DMS79 (cell line): ENCODE data around the gene SEL1L.
"Not testable (repeated sequence)": the region's sequence is repeated elsewhere in the genome, so short reads cannot be mapped to it uniquely, and the experiment has no call there.

Experiments
- DNase-seq: peaks from one replicate; lab custom pipeline; 2025; lab: John Stamatoyannopoulos, UW

Gene SEL1L

DNA sequence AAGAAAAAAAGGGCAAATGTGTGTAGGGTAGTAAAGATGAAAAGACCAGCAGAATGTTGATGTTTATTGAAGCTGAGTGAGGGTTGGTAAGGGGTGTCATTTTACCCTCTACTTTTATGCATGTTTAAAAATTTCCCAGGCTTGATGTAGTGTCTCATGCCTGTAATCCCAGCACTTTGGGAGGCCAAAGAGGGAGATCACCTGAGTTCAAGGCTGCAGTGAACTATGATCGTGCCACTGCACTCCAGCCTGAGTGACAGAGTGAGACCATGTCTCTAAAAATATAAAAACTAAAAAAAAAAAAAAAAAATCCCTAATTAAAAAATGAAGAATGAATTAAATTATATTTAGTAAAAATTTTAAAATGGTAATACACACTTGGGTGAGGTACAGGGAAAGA, 8.5 kb downstream of the SEL1L start:
- DNase-seq: no peak

DNA sequence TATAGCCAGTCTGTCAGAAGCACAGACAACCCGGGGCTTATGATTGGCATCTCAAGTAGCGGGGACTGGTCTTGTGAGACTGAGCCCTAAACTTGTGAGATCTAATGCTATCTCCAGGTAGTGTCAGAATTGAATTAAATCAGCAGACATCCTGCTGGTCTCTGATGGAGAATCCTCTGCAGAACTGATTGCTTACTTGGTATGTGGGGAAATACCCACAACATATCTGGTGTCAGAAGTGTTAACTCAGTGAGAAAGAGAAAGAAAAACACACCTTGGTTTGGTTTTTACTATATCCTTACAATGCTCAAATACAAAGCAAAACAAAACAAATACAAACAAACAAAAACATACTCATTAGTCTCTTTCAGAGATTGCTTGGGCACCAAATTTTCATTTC, 10.0 kb downstream of the SEL1L start:
- DNase-seq: no peak

DNA sequence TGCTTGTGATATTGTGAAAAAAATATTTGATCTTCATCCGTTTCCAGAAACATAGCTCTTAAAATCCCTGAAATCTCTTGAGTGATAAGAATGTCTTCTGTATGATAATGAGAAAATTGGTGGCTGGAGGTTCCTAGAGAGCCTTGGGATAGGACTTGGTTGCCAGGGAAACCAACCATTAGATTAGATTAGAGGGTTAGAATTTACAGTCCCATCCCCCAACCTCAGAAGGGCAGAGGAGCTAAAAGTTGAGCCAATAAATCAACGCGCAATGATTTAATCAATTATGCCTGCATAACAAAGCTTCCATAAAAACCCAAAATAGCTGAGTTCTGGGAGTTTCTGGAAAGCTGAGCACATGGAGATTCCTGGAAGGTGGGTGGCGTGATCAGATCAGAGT, 10.6 kb downstream of the SEL1L start:
- no peak for DNase-seq

DNA sequence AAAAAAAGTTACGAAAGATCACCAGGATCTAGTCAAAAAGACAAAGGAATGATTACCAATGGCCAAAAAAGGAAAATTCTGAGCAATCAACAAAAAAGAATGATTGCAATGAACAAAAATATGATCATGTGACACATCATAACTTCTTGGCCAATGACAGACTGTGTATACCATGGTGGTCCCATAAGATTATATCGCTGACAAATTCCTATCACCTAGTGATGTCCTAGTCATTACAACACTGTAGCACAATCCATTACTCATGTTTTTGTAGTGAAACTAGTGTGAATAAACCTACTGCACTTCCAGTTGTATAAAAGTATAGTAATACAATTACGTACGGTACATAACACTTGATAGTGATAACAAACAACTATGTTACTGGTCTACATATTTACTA, 12.3 kb downstream of the SEL1L start:
- DNase-seq: no peak

DNA sequence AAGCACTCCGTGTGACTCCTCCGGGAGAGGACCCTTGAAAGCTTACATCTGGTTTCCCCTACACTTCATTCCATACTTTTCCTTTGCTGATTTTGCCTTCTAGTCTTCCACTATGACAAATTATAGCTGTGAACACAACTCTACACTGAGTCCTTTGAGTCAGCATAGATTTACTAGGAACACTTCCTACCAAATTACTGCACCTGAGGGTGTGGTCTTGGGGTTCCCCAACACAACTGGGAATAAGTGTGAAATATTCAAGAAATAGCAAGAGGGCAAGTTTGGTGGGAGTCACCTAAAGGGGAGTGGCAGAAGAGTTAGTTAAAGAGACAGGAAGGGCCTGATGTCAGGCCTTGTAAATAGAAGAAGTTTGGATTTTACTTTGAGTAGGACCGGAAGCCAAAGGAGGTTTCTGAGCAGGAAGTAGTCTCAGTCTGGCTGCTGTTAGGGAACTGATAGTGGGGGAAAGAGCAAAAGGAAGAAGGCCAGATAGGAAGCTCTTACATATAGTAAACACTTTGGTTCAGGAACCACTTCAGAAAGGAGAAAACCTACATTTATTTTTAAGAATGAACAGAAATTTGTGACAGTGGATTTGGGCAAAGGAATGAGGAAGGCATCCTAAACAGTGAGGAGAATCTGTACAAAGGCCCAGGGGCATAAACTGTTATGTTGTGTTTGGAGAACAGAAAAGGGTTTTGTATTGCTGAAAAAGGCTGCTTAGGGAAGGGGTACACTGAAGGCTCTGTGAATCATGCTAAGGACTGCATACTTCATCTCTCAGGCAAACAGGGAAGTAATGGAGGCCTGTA, 14.2 kb downstream of the SEL1L start:
- DNase-seq: no peak

DNA sequence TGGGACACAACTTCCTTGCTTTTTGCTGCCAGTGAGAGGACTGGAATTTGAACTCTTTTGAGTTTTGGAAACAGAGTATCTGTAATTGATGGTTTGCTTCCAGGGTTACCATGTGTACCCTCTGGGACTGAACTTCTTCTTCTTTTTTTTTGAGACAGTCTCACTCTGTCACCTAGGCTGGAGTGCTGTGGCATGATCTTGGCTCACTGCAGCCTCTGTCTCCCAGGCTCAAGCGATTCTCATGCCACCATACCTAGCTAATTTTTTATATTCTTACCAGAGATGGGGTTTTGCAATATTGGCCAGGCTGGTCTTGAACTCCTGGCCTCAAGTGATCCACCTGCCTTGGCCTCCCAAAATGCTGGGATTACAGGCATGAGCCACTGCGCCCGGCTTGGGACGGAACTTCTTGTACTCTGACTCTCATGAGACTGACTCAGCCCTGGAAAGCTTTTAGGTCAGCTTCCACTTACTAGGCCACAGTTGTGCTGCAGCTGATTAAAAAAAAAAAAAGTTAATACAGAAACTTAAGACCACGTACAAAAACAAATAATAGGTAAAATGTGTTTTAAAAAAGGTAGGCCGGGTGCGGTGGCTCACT, 15.8 kb downstream of the SEL1L start:
- DNase-seq: no peak

DNA sequence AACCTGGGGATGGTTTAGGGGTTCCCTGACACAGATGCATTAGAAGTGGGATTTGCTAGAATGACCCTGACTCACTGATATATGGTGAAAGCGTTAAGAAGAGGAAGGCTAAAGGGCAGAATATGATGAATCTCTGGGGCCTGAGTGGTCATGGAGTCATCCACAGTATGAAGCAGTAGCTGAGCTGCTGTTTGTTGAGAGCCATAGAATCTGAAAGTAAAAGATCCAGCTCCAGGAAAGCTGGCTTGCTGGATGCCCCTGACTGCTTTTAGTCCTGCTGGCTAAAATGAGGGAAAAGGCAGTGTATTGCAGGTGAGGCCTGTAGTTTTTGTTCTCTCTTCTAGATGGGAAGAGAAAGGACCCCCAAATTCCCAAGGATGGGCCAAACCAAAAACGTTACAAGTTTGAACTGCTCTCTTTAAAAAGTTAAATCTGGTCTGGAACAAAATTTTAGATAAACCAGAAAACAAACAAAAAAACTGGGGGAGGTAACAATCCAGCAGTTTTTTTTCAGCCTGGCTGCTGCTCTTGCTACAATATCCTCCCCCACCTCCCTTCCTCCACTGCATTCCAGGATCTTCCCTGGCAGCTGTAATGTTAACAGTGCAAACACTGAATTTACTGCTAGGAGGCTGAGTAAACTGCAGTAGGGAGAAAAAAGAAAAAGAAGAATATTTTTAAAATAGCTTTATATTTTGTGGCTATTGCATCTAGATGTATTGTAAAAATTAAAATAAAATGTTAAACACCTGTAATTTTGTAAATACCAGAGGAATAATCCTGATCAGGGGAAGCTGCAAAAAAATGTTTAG, 16.5 kb downstream of the SEL1L start:
- DNase-seq: no peak

DNA sequence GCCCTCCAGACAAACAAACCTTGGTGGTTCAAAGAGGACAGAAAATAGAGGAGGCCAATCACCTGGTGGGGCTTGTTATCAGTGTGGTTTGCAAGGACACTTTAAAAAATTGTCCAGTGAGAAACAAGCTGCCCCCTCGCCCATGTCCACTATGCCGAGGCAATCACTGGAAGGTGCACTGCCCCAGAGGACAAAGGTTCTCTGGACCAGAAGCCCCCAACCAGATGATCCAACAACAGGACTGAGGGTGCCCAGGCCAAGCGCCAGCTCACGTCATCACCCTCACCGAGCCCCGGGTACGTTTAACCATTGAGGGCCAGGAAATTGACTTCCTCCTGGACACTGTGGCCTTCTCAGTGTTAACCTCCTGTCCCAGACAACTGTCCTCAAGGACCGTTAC, 17.7 kb downstream of the SEL1L start:
- DNase-seq: not testable (repeated sequence)

DNA sequence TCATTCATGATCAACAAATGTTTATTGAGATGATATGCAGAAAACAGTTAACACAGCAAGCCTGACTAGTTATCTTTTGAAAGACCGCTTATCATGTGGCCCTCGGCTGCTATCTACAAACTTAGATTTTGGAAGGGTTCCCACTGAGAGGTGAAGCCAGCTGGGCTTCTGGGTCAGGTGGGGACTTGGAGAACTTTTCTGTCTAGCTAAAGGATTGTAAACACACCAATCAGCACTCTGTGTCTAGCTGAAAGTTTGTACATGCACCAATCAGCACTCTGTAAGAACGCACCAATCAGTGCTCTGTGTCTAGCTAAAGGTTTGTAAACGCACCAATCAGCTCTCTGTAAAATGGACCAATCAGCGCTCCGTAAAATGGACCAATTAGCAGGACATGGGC, 20.8 kb downstream of the SEL1L start:
- not testable (repeated sequence) for DNase-seq

DNA sequence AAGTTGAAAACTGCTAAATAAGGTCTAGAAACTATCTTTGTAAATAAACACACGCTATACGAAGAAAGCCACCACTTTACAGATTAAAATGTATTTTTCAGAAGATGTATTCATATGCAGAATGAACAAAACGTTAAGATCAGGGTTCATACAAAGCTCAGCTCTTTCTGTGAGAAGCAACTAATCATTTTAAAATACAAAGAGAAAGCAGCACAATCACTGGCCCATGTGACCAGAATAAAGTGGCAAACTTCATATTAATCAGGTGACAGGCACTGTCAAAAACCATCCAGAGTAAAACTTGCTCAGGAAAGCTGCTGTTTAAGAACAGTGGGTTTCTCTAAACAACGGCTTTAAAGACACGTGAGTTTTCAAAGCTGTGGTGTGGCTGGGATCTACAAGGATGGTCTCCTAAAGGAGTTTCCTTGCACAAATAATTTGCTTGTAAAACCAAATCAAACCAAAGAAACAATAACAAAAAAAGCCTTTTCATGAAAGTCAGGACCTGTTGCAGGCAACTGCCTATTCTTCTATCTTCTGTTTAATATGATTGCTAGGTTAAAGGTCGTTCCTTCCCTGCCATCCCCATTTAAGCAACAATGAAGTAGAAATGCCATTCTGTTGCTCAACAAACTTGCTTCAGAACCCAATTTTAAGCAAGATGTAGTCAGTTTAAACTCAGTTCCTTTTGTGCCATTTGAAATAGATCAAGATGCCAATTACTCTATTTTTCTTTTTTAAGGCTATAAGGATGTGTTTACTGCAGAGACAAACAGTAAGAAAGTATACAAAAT, 22.3 kb downstream of the SEL1L start:
- no peak for DNase-seq

DNA sequence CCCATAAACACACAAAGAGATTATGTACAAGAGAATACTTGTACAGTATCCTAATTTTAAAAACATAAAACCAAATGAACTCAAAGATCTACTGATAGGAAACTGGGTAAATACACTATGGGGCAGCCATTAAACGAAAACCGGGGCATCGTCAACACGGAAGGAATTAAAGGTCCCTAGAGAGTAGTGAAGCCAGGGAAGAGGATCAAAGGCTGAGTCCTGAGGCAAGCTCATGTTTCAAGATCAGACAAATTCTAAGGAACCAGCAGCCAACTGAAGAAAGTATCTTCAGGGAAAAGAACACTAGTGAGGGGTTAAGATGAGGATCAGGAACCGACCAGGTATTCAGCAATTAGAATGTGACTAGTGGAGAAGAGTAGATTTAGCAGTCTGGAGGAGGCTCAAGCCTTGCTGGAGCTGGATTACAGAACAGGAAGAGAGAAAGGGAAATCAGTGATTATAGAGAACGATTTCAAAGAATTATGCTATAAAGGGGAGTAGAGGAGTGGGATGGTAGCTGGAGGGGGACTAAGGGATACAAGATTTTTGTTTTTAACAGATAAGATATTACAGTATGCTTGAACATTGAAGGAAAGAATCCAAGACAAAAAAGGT, 23.7 kb downstream of the SEL1L start:
- no peak for DNase-seq

DNA sequence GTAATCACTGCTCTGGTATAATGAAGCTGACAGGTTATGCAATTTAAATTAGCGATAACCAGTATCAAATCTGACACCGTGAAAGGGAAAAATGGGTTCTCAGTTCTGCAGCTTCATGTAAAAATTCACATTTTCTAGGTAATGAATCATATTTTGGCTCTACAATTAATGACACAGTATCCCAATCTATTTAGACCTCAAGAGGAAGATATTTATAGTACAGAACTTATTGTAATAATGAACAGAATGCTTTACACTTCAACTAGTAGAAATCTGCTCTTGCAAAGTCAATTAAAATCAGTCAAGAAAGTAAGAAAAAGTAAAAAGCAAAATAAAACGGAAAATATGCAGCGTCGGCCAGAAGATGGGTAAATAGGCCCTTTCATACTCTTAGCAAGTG, 24.3 kb downstream of the SEL1L start:
- DNase-seq: no peak

DNA sequence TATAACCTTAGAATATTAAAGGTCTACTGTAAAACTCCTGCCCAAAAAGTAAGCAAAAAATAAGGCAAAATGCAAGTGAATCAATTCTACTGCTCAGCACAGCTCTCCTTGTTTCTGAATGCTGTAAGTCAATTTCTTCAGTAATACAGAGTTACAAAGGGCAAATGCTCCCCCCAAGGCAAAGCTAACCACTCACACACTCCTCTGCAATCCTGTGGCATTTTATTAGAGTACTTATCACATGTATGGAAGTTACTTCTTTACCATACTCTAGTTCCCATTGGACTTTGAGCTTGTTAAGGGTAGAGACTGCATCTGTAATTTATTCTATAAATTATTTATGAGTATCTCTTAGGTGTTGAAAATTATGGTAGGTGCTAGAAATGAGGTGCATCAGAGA, 27.2 kb downstream of the SEL1L start:
- no peak for DNase-seq

DNA sequence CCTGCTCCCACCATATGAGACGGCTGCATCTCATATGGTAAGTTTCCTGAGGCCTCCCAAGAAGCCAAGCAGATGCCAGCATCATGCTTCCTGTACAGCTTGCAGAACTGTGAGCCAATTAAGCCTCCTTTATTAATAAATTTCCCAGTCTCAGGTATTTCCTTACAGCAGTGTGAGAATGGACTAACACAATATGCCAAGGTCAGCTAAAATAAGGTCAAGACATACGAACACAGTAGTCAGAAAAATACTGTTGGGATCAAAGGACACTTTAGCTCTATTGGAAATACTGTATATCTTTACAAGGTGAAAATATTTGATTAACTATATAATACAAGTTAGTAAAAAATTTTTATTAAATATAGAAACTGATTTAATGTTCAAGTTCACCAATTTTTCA, 28.8 kb downstream of the SEL1L start:
- DNase-seq: no peak

DNA sequence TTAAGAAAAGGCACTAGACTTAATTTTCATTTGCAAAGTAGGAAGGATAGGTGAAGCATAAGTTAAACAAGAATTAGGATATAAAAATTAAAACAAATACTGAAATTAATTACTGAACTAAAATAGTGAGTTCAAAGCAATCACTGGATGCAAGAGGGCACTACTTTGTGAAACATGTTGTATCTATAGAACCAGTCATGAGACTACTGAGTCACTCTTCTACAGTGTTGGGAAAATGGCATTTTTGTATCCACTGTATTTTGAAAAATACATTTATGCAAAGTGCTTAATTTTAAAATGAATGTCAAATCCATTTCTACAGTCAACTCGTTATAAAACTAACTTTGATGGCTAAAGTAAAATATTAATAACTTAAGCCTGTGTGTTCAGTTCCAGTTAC, 47.9 kb downstream of the SEL1L start:
- DNase-seq: no peak

DNA sequence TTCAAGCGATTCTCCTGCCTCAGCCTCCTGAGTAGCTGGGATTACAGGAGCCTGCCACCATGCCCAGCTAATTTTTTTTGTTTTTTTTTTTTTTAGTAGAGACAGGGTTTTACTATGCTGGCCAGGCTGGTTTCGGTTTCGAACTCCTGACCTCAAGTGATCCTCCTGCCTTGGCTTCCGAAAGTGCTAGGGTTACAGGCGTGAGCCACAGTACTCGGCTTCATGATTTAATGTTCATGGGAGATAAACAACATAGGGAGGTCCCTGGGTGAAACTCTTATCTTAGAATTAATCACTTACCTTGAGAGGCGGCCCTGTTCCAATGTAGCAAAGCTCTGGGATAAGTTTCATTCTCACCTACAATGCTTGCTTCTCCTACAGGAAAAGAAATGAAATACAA, 48.3 kb downstream of the SEL1L start:
- no peak for DNase-seq

DNA sequence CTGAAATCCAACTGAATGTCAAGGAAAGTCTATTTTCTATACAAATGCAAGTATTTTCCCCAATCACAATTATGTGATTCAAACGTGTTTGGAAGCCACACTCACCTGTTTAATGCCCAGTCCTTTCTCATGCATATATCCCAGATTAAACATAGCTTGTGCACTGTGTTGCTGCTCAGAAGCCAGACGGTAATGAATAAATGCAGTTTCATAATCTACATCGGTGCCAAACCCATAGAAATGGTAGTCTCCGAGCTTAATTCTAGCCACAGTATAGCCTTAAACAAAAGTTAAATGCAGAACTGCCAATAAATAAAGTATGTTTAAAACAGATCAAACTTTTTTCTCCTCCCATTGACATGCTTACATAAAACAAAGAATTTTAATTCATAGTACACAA, 49.5 kb downstream of the SEL1L start:
- no peak for DNase-seq

DNA sequence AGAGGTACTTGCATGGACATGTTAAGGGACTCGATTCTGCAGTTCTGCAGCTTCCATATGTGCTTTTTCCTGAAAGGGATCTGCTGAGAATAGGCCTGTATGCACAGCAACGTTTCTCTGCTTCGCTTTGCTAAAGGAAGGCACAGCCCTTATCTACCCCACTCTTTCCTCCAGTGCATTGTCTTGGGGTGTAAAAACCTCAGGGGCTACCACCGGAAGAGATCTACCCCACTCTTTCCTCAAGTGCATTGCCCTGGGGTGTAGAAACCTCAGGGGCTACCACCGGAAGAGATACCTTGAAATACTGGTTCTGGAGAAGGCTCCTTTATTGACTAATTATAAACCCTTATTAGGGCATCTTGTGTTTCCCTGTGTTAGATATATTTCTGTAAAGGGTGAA, 52.9 kb downstream of the SEL1L start:
- DNase-seq: no peak

DNA sequence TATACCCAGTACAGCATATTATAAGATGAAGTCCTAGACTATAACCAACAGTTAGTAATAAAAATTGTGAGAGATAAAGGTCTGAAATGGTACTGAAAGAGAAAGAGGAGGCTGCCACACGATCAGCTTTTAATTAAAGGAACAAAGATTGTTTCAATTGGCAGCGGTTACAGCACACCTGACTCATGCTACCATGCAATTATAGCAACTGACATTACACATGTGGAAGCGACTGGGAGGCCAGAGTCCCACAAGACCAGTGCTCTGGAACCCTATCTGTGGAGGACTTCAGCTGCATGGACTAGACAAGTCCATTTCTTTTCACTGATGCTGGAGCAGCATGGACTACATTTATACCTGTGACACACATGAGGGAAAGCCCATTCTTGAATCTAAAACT, 55.2 kb downstream of the SEL1L start:
- no peak for DNase-seq

DNA sequence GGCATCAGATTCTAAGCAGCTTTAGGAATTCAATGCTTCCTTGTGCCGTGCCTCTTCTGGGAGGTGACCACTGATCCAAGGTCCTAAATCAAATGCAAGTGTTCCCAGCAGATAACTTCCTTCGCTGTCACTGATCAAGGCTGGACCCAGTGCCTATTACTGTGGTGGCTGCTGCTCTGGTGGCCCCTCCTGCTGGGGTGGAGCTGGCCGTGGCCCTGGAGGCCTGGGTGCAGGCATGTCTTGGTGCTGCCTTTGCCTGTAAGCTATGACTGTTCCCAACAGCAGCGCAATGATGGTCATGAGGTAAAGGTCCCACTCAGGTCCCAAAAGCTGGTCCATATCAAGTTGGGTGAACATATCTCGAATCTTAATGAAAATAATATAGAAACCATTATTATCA, 56.8 kb downstream of the SEL1L start:
- no peak for DNase-seq

DNA sequence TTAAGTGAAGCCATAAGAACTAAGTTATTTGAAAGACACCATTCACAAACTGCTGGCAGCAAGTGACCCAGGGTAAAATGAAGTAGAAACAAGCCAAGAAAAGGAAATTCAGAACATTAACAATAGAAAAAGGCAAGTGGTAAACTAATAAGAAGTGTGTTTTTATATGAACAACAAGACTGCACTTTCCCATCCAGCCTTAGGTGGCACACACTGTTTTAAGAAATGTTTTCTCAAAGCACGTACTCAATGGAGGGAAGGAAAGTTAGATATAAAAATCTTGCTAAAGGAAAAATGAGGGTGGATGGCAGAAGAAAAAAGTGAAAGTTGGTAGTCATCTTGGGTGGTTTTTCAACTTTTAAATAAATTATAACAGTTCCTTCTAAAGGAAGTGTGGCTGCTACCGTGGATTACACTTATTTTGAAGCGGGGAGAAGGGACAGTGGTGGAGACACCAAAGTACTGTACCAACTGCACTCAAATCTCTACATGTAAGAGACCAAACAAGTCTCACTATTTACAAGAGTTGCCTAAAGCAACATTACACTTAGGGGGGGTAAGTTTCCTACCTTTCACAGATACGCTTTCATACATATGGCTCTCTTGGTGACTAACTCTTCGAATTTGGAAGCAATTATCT, 58.8 kb downstream of the SEL1L start:
- DNase-seq: no peak

DNA sequence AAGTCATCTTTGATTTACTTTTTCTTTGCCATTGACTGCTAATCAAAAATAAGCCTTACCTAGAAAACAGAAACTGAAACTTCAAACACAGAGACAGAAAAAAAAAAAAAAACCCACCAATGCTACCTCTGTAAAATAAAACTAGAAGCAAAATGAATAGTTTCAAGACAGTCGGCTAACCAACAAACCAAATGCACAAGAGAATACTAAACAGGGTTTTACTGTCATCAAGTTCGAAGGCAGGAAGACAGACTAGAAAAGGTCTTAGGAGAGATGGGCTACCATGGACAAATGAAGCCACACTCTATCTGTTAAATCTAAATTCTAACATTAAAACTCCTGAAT, 59.5 kb downstream of the SEL1L start:
- no peak for DNase-seq
